CD4-positive, alpha-beta T cell treated with Interleukin-21 for 1 hour (primary cell): ENCODE results near the gene GALNT18.

Experiments used
- DNase-seq: peaks from one replicate; pipeline ENCODE4 v3.0.0-alpha.2; 2020

The GALNT18 gene

DNA sequence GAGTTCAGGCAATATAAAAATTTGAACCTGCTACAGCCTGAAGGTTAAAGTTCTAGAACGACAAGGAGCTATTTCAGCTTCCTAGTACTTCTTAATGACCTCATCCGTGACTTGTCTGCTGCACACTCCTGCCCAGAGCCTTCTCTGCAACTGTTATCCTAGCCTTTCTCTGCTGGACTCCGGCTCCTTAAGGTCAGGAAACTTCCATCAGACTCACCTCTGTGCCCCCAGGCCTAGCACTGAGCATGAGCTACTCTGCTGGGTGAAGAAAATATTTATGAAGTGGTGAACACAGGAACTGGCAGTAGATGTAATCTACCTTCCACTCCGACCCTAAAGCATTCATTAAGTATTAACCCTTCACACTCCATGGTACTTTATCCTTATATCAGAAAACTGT, 287.2 kb downstream of the GALNT18 start:
- DNase-seq, result no peak

DNA sequence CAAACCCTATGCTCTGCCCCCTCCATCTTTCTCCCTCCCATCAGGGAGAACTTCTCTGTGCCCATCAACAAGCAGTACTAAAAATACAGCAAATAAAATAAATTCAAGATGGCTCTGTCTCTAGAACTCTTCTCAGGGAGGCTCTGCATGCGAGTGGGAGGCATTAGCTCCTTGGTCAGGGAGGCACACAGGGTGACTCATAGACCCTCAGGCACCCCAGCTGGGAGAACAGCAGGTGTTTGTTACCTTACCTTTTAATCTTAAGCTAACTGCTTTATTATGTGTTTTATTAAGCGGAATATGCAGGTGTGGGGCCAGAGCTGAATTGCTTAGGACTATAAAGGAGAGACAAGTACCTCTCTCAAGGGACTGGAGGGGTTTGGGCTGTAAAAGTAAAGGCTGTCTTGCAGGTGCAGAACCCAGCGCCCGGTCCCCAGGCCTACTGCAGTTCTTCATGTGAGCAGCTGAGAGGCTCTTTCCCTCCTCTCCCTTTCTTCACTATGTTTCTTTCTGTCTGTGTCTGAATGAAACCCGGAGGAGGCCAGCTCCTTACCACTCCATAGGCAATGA, 289.6 kb downstream of the GALNT18 start:
- no peak for DNase-seq

GRCh38 chr11:11329062-11329806, 292.6 kb downstream of the GALNT18 start:
- no peak for DNase-seq

DNA sequence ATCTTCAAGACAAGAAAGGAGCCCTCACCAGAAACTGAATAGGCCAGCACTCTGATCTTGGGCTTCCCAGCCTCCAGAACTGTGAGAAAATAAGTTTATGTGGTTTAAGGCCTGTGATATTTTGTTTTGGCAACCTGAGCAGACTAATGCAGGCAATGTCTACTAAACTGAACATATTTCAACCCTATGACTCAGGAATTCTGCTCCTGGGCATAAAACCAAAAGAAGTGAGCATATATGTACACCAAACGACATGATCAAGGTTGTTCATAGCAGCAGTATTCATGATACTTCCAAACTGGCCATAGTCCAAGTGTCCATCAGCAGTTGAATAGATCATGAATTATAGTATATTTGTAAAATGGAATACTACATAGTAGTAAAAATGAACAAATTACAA, 297.7 kb downstream of the GALNT18 start:
- DNase-seq, result no peak

- no peak for DNase-seq
Measured at GRCh38 chr11:11322101-11322500, 299.7 kb downstream of the GALNT18 start.

GRCh38 chr11:11320825-11321224, 301.0 kb downstream of the GALNT18 start:
- DNase-seq, result no peak

DNA sequence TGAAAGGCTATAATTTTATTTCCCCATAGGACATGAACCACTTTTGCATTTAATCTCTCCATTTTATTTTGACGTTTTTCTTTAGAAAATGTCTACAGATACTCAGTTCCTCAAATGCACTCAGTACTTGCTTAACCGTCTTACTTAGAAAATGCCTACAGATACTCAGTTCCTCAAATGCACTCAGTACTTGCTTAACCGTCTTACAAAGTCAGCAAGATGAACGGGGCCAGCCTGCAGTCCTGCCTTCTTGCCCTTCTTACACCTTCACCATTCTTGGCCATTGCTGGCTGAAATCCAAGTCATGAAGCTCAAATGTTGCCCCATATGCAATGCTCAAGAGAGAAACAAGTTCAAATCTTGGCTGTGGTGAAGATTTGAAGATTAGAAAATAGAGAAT, 302.8 kb downstream of the GALNT18 start:
- DNase-seq, result no peak

- DNase-seq, result no peak
Measured at GRCh38 chr11:11318461-11318860, 303.3 kb downstream of the GALNT18 start.

- DNase-seq, result no peak
Measured at GRCh38 chr11:11316651-11317230, 305.1 kb downstream of the GALNT18 start.

DNA sequence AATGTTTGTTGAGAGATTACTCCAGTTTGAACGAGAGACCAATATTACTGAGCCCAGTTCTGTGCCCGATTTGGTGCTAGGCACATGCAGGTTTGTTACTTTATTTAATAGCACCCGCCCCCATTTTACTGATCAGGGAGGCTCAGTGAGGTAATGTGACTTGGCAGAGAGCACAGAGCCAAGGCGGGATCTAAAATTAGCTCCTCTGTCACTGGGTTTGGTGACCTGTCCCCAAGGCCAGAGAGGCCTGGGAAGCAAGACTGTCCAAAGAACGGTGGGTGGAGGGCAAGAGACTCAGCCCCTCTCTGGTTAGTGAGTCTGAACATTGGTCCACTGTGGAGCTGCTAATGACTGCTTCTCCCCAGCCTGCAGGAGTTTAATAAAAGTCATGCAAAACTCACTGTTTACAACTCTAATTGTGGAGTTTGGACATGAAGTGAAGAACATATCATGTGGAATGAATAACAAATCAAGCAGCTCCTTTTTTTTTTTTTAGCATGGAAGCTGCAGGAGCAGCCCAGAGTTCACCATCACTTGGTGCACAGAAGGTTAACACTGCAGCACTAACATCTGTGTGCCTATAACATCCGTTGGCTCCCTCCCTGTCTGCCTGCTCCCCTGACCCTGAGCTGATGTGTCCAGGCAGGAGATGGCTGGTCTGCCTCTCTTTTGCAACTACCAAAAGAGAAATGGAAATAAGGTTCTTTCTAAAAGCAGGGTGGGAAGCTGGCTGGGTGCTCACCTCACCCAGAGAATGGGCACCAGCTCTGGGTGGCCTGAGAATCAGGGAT, 307.7 kb downstream of the GALNT18 start:
- DNase-seq, result no peak

DNA sequence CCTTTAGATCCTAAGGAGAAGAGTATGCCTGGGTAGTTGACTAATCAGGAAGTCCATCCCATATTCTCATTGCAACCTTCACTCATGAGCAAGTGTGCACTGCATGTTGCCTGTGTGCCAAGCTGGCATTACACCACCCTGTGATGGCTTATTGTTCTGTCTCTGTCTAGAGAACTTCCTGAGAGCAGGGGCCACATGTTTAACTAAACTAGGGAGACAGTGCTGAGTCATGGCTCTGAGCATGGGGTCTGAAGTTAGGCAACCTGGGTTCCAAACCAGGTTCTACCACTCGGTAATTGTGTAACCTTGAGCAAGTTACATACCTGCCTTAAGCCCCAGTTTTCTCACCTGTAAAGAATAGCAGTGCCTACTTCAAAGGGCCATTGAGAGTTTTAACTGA, 308.4 kb downstream of the GALNT18 start:
- DNase-seq, result no peak

DNA sequence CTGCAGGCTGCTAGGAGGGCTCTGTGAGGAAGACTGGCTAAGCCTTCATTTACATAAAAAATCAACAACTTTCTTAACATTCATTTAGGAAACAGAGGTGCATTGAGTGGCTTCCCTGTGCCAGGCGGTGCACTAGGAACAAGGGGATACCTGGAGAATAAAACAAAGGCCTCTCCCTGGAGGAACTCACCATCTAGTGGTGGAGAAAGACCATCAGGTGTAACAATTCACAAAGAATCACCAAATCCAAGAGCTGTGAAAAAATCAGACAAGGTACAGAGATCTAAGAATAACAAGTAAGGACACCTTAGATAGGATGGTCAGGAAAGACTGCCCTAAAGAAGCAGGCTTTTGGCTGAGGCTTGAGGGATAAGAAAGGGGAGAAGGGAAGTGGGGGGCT, 309.1 kb downstream of the GALNT18 start:
- no peak for DNase-seq

GRCh38 chr11:11311169-11311568, 310.6 kb downstream of the GALNT18 start:
- DNase-seq, result peak; percentile 4

GRCh38 chr11:11309906-11310305, 311.9 kb downstream of the GALNT18 start:
- no peak for DNase-seq

GRCh38 chr11:11308249-11308648, 313.6 kb downstream of the GALNT18 start:
- no peak for DNase-seq

DNA sequence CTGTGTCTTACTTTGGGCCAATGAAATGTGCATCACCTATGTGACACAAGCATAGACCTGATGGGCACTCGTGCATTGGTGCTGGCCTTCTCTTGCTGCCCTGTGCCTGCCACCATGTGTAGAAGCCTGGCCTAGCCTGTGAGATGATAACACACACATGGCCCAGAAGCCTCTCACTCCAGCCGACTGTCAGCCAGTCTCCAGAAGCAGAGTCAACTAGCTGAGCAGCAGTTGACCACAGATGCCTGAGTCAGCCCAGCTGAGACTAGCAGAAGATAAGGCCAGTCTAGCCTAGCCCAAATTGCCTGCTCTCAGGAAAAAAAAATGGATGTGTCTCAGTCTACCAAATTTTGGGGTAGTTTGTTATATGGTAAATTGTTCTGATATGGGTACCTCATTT, 314.9 kb downstream of the GALNT18 start:
- no peak for DNase-seq

DNA sequence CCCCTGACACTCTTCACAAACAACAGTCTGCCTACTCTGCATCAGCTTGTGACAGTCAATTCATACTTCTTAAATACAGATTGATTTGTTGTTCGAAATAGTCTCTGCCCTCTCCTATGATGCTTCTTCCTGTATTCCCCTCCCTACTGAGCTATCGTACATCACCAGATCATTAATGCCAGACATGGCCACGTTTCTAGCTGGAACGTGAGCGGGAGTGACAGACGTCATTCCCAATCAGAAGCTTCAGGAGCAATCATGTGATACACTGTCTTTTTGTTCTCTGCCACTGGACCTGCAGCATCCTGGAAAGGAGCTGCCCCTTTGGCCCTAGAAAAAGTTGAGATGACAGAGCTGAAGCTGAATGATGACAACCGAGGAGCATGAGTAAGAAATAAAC, 317.3 kb downstream of the GALNT18 start:
- DNase-seq, result no peak

DNA sequence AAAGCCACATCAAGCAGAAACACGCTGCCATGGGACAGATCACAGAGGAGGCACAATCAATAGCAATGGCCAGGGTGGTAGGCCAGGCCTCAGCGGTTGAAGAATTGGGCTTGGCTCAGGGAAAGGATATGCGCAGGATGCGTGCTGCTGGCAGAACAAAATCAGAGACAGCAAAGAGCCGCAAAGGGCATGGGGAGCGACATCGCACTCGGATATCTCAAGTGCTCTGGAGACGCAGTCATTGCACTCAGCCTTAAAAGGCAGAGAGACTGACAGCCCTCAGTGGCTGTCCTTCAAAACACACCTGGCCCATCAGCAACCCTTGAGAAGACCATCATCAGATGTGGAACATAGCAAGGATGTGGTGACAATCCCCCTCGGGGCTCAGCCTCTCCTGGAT, 319.2 kb downstream of the GALNT18 start:
- DNase-seq, result no peak

- no peak for DNase-seq
Measured at GRCh38 chr11:11301212-11301611, 320.6 kb downstream of the GALNT18 start.

GRCh38 chr11:11297578-11297977, 324.2 kb downstream of the GALNT18 start:
- DNase-seq, result no peak

- DNase-seq, result no peak
Measured at GRCh38 chr11:11296434-11296833, 325.4 kb downstream of the GALNT18 start.

DNA sequence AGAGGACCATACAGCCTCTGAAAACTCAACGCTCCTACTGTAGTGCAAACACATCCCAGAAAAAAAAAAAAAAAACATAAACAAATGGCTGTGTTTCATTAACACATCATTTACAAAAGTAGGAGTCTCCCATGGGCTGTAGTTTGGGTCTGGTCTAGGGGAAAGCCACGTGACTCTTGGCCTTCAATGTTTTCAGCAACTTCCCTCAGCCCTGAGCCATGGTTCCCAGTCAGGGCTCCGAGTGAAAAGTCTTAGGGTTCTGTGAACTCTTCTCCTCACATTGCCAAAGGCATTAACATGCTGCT, 327.3 kb downstream of the GALNT18 start:
- no peak for DNase-seq

GRCh38 chr11:11293798-11294550, 327.8 kb downstream of the GALNT18 start:
- no peak for DNase-seq
